Esophagus muscularis mucosa (tissue), 3 donors: Measurements from ENCODE around the gene EIF3I.

Experiments used
- EP300 ChIP-seq: sonication (generic); formaldehyde crosslinking; IDR thresholded peaks from one replicate; pipeline ENCODE4 v1.6.1; 2017; ENCODE audit warnings: antibody characterized with exemption
- POLR2A ChIP-seq: fragments of 450-650 bp; IDR thresholded peaks from one replicate; pipeline ENCODE4 v1.6.1; 2017; ENCODE audit warnings: antibody characterized with exemption, moderate library complexity, mild to moderate bottlenecking, low read depth
- POLR2AphosphoS5 ChIP-seq, 2 donors: sonication (generic); formaldehyde crosslinking; IDR thresholded peaks; one replicate each; pipeline ENCODE4 v1.6.1; 2017; ENCODE audit warnings: antibody characterized with exemption in 2 of 2

DNA sequence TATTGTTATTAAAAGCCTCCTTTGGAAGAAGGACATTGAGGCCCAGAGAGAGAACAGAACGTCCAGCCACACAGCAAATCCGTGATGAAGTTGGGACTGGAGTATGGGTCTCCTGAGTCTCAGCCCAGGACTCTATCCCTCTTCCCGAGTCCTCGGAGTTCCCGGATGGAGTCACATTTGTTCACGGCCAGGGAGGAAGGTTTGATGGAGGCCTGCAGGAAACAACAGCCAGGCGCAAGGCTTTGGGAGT is 43.1 kb upstream of the EIF3I start:
- TF ChIP-seq EP300, result no peak
- TF ChIP-seq POLR2AphosphoS5 (IDR thresholded peaks at IDR 0.05), result no peak
- no peak for TF ChIP-seq POLR2A
